HG02588 (cell line): ENCODE measurements around the gene PRPSAP1.
"Not testable (repeated sequence)": the region's sequence is repeated elsewhere in the genome, so short reads cannot be mapped to it uniquely, and the experiment has no call there.

ENCODE experiments used
- ATAC-seq: cut with Tn5 transposase; IDR thresholded peaks from one replicate; pipeline ENCODE4 v1.9.1; 2021; ENCODE audit warnings: mild to moderate bottlenecking, moderate library complexity; ENCODE audit not compliant: unreplicated experiment

Gene PRPSAP1

DNA sequence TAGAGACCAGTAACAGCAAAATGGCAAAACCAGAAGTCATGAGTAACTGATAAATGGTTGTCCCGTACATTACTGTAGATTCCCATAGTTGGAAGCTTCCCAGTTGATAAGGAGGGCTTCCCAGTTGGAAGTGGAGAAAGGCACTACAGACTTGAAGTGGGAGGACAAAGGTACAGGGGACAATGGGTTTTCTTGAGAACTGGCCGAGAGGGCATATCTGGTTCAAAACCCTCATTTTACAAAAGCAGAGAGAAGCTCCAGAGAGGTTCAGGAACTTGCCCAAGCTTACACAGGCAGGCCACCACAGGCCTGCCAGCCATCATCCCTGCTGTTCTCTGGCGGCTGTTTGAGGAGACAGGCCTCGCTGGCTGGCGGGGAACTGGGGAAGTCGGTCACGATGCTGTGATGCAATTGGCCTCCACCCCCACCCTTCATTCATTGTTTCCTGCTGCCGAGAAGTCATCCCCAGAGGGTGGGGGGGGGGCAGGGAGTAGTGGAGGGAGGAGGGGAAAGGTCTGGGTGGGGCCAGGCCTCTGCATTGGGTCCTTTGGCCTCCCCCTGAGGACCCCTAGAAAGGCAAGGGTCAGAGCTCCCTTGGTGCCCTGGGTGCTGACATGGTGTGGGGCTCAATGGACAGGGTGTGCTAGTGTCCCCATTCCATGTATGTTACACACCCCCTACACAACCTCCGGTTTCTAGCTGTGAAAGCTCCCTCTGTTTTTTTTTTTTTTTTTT is 85.5 kb downstream of the PRPSAP1 start:
- ATAC-seq: no peak

DNA sequence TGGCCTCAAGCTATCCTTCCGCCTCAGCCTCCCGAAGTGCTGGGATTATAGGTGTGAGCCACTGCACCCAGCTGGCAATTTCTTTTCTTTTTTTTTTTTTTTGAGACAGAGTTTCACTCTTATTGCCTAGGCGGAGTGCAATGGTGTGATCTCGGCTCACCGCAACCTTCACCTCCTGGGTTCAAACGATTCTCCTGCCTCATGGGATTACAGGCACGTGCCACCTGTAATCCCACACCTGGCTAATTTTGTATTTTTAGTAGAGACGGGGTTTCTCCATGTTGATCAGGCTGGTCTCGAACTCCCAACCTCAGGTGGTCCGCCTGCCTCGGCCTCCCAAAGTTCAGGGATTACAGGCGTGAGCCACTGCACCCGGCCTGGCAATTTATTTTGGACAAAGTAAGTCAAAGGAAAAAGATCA is 86.1 kb downstream of the PRPSAP1 start:
- ATAC-seq: not testable (repeated sequence)

DNA sequence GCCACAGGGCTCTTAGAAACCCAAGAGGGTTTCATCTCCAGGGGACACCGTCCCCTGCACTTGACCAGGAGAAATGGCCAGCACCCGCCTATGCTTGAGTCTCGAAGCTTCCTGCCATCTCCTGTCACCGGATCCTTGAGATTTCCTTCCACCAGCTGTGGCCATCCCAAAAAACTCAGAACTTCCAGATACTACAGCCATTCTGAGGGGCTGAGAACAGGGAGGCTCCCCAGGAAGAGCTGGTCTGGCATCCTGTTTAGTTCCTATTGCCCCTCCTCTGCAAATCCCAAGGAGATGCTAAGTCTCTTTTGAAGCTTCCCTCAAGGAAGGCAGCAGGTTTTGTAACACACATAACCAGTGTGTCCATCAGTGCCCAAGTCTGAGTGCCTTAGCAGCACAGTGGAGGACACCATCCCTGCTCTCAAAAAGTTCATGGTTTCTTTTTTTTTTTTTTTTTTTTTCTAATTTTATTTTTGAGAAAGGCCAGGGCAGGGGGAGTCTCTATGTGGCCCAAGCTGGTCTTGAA is 86.6 kb downstream of the PRPSAP1 start:
- no peak for ATAC-seq

- no peak for ATAC-seq
Measured at GRCh38 chr17:76266244-76266938, 87.3 kb downstream of the PRPSAP1 start.

DNA sequence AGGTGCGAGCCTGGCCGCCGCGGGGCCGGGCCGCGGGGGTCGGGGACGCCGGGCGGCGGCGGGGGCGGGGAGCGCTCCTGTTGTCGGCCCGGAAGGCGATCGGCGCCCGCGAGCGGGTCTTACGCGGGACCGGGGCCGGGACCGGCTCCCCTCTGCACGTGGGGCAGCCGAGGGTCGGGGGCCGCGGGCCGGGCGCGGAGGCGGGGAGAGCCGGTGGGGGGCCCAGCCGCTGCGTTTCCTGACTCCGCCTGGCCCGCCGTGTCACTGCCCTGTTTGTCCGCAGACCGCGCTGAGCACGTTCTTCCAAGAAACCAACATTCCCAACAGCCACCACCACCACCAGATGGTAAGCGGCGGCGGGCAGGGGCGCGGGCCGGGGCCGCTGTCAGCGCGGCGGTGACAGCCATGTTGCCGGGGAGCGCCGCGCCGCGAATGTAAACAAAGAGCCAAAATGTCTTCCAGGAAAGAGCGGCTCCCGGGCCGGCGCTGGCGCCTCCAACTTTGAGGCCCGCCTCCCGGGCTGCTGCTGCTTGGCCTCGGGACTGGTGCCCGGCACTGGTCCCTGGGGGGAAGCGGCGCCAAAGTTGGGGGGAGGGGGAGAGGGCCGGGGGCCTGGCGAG is 88.0 kb downstream of the PRPSAP1 start:
- ATAC-seq: no peak

GRCh38 chr17:76264755-76265623 is 88.7 kb downstream of the PRPSAP1 start, which contains the start of gene UBALD2:
TSS of gene UBALD2 (plus strand) at chr17:76265348. CDS start at chr17:76265506, 158 bp downstream.
- peak; percentile 73 for ATAC-seq

- ATAC-seq: peak; percentile 0
Measured at GRCh38 chr17:76264425-76264754, 89.3 kb downstream of the PRPSAP1 start.

GRCh38 chr17:76263896-76264295 is 89.8 kb downstream of the PRPSAP1 start:
- ATAC-seq: no peak

GRCh38 chr17:76262732-76263344 is 90.9 kb downstream of the PRPSAP1 start:
- no peak for ATAC-seq

- ATAC-seq: no peak
Measured at GRCh38 chr17:76261421-76262215, 92.1 kb downstream of the PRPSAP1 start.

DNA sequence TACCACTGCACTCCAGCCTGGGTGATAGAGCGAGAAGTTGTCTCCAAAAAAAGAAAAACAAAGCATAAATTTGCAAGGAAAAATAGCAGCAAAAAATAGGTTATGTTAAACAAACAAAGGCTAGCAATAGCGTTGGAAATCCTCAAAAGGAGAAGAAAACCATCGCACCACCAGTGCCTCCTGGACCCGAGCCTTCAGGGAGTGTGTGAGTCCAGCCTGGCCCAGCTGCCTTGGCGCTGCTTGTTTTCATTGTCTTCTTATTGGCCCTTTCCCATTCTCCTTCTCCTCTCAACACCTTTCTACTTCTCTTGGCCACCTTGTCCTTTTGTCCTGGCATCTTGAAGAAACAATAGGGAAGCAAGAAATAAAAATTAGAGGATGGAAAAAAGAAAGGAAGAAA is 93.0 kb downstream of the PRPSAP1 start:
- ATAC-seq: no peak

DNA sequence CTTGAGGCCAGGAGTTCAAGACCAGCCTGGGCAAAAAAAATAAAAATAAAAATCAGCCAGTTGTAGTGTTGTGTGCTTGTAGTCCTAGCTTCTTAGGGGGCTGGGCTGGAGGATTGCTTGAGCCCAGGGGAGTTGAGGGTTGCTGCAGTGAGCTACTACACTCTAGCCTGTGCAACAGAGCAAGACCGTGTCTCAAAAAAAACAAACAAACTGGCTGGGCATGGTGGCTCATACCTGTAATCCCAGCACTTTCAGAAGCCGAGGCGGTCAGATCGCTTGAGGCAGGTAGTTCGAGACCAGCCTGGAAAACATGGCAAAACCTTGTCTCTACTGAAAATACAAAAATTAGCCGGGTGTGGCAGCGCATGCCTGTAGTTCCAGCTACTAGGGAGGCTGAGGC is 93.5 kb downstream of the PRPSAP1 start:
- ATAC-seq: no peak
